Measurements from ENCODE around the gene PINLYP.

The PINLYP gene

DNA sequence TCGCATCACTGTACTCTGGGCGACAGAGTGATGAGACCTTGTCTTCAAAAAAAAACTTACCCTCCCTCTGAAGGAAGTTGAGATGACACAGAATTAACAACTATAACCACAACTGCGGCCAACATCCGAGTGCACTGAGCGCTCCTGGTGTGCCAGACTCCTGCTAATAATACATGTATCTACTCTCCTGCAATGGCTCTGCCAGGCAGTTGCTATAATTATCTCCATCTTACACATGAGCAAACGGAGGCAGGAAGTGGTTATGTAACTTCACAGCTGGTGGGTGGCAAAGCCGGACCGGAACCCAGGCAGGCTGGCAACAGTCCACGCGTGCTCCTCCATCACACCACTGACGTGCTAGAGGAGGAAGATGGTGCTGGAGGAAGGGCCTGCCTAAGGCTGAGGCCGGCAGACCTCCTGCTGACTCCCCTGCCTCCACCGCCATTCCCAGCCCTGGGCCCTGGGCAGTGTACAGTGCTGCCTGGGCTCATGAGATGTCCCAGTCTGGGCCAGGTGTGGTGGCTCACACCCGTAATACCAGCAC, 12.8 kb upstream of the PINLYP start:
- Histone ChIP-seq H3K36me3 (ENCODE audit: control insufficient read depth, insufficient read depth, low read length) (no peaks in the 10 kb centered on the region), H3K4me3 (ENCODE audit: insufficient read depth, low read depth, low read length, poor library complexity, severe bottlenecking) (no peak overlapping the region), H3K27ac (ENCODE audit: insufficient read depth, low read length, poor library complexity, severe bottlenecking) (peak overlapping the region; percentile 71), H3K4me1 (ENCODE audit: control insufficient read depth, insufficient read depth, low read length, poor library complexity, severe bottlenecking) (peaks cover 28% of the 10 kb centered on the region), H3K9me3 (ENCODE audit: control insufficient read depth, low read length) (no peaks in the 10 kb centered on the region), H3K27me3 (replicated peaks; ENCODE audit: control insufficient read depth, insufficient read depth, low read length, poor library complexity, severe bottlenecking) (no peaks in the 10 kb centered on the region)
- peak; percentile 67 to 72 (median 71) for DNase-seq

DNA sequence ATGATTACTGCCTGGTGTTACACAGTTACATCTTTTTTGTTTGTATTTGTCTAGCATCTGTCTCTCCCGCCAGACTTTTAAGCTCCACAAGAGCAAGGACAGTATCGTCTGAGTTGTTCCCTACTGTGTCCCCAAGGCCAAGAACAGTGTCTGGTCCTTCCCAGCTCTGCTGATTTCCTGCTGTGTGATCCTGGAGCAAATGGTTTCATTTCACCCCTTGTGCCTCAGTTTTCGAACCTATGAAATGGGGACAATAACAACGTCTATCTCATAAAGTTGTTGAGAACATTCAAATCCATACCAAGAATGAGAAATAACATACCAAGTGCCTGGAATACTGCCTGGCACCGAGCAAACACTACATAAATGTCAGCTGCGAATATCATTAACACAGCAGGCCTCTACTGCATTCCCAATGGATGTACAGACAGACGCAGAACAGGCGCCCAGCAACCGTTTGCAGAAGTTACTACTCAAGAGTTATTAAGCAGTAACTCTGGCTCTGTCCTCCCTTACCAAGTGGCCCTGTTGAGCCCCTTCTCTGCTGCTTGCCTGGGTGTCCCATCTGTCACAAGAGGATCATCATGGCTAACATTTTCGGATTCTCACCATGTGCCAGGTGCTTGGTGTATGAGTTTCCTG, 11.7 kb upstream of the PINLYP start:
- Histone ChIP-seq H3K9me3 (ENCODE audit: control insufficient read depth, low read length) (no peaks in the 10 kb centered on the region), H3K27me3 (replicated peaks; ENCODE audit: control insufficient read depth, insufficient read depth, low read length, poor library complexity, severe bottlenecking) (no peaks in the 10 kb centered on the region), H3K4me3 (ENCODE audit: insufficient read depth, low read depth, low read length, poor library complexity, severe bottlenecking) (no peak overlapping the region), H3K36me3 (ENCODE audit: control insufficient read depth, insufficient read depth, low read length) (no peaks in the 10 kb centered on the region), H3K4me1 (ENCODE audit: control insufficient read depth, insufficient read depth, low read length, poor library complexity, severe bottlenecking) (peaks cover 28% of the 10 kb centered on the region), H3K27ac (ENCODE audit: insufficient read depth, low read length, poor library complexity, severe bottlenecking) (peak overlapping the region; percentile 71)
- DNase-seq = no peak

DNA sequence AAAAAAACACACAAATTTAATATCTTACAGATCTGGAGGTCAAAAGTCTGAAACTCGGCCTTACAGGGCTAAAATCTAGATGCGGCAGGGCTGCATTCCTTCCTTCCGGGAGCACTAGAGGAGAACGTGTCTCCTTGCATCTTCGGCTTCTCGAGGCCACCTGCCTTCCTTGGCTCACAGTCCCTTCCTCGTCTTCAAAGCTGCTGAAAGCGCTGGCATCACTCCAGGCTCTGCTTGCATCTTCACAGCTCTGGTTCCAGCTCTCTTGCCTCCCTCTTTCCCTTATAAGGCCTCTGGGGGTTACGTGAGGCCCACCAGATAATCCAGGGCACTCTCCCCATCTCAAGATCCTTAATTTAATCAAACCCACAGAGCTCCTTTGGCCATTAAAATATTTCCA, 10.8 kb upstream of the PINLYP start:
- DNase-seq = no peak
- no peaks in the 10 kb centered on the region for H3K36me3 ChIP-seq (ENCODE audit: control insufficient read depth, insufficient read depth, low read length)
- H3K27ac ChIP-seq (ENCODE audit: insufficient read depth, low read length, poor library complexity, severe bottlenecking) = no peak overlapping the region
- no peaks in the 10 kb centered on the region for H3K27me3 ChIP-seq (replicated peaks; ENCODE audit: control insufficient read depth, insufficient read depth, low read length, poor library complexity, severe bottlenecking)
- H3K9me3 ChIP-seq (ENCODE audit: control insufficient read depth, low read length) = no peaks in the 10 kb centered on the region
- peaks cover 28% of the 10 kb centered on the region for H3K4me1 ChIP-seq (ENCODE audit: control insufficient read depth, insufficient read depth, low read length, poor library complexity, severe bottlenecking)
- no peak overlapping the region for H3K4me3 ChIP-seq (ENCODE audit: insufficient read depth, low read depth, low read length, poor library complexity, severe bottlenecking)

DNA sequence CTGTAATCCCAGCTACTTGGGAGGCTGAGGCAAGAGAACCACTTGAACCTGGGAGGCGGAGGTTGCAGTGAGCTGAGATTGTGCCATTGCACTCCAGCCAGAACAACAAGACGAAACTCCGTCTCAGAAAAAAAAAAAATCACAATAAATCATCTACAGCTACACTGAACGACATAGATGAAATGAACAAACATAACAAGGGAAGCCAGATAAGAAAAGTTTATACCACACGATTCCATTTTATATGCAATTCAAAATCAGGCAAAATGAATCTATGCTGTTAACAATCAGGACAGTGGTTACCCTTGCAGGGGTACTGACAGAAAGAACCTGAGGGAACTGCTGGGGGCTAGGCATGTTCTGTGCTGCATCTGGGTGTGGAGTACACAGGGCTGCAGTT, 5.9 kb upstream of the PINLYP start:
- no peak for DNase-seq
- H3K27ac ChIP-seq (ENCODE audit: insufficient read depth, low read length, poor library complexity, severe bottlenecking) = no peak overlapping the region
- no peak overlapping the region for H3K4me3 ChIP-seq (ENCODE audit: insufficient read depth, low read depth, low read length, poor library complexity, severe bottlenecking)
- peaks cover 4% of the 10 kb centered on the region for H3K4me1 ChIP-seq (ENCODE audit: control insufficient read depth, insufficient read depth, low read length, poor library complexity, severe bottlenecking)
- no peaks in the 10 kb centered on the region for H3K27me3 ChIP-seq (replicated peaks; ENCODE audit: control insufficient read depth, insufficient read depth, low read length, poor library complexity, severe bottlenecking)
- H3K36me3 ChIP-seq (ENCODE audit: control insufficient read depth, insufficient read depth, low read length) = no peaks in the 10 kb centered on the region
- H3K9me3 ChIP-seq (ENCODE audit: control insufficient read depth, low read length) = no peaks in the 10 kb centered on the region

DNA sequence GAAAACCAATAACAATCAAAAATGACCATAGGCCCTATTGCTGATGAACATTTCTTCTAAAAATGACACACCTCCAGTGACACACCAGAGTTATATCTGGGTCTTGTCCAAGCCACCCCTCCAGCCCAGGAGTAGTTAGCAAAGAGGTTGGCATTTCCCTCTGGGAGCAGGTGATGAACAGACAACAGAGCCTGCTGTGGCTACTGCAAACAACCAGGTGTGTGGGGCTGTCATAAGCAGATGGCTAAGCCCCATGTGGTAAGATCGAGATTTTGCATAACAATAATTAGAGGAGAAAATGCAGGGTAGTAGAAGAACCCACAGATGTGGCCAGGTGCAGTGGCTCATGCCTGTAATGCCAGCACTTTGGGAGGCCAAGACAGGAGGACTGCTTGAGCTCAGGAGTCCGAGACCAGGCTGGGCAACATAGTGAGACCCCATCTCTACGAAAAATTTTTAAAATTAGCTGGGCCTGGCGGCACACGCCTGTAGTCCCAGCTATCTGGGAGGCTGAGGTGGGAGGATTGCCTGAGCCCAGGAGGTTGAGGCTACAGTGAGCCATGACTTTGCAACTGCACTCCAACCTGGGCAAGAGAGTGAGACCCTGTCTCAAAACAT, 5.3 kb upstream of the PINLYP start:
- DNase-seq = no peak

DNA sequence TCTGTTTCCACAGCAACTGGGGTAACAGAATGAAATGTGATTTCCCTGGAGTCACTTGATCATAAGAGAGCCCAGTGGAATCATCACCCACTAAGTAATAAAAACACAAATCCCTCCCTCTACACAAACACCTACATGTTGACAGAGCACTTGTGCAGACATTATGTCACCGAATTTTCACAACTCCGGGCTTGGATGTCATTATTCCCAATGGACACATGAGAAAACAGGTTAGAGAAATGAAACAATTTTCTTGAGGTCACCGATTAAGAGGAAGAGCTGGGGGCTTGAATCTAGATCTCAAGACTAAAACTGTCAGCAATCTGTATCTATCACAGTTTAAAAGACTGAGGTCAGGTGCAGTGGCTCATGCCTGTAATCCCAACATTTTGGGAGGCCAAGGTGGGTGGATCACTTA, 3.4 kb upstream of the PINLYP start:
- Histone ChIP-seq H3K27ac (ENCODE audit: insufficient read depth, low read length, poor library complexity, severe bottlenecking) (no peak overlapping the region), H3K27me3 (replicated peaks; ENCODE audit: control insufficient read depth, insufficient read depth, low read length, poor library complexity, severe bottlenecking) (no peaks in the 10 kb centered on the region), H3K36me3 (ENCODE audit: control insufficient read depth, insufficient read depth, low read length) (no peaks in the 10 kb centered on the region), H3K9me3 (ENCODE audit: control insufficient read depth, low read length) (no peaks in the 10 kb centered on the region), H3K4me3 (ENCODE audit: insufficient read depth, low read depth, low read length, poor library complexity, severe bottlenecking) (no peak overlapping the region), H3K4me1 (ENCODE audit: control insufficient read depth, insufficient read depth, low read length, poor library complexity, severe bottlenecking) (peaks cover 16% of the 10 kb centered on the region)
- DNase-seq = no peak

More for the DNA sequence above, 5.3 kb upstream of the PINLYP start:
- Histone ChIP-seq H3K27me3 (replicated peaks; ENCODE audit: control insufficient read depth, insufficient read depth, low read length, poor library complexity, severe bottlenecking) (no peaks in the 10 kb centered on the region), H3K9me3 (ENCODE audit: control insufficient read depth, low read length) (no peaks in the 10 kb centered on the region), H3K36me3 (ENCODE audit: control insufficient read depth, insufficient read depth, low read length) (no peaks in the 10 kb centered on the region), H3K4me1 (ENCODE audit: control insufficient read depth, insufficient read depth, low read length, poor library complexity, severe bottlenecking) (peaks cover 9% of the 10 kb centered on the region), H3K4me3 (ENCODE audit: insufficient read depth, low read depth, low read length, poor library complexity, severe bottlenecking) (no peak overlapping the region), H3K27ac (ENCODE audit: insufficient read depth, low read length, poor library complexity, severe bottlenecking) (no peak overlapping the region)

DNA sequence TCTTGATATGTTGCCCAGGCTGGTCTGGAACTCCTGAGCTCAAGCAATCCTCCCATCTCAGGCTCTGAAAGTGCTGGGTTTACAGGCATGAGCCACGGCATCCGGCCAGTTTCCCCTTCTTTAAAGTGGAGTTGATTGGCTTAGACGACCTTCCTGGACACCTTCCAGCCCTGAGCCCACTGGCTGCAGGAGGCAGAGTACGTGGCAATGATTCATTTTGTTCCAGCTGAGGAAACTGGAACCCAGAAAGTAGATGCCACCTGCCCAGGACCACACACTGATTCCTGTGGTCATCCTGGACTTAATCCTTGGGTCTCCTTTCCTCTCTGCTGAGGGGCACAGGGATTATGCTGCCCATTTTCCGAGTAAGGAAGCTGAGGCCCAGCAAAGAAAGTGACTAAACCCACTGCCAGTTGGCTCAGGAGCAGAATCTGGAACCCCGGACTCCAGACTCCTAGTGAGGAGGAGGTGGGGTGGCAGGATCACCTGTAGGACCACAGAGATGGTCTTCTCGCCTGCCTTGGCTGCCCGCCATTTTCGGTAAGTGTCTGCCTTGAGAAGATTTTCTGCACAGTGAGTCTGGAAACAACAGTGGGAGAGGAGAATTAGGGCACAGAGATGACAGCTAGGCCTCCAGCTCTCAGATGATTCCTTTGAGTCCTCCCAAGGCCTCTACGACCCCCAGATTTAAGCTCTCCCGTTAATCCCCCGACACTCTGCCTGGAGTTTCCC, 1.0 kb upstream of the PINLYP start:
- DNase-seq = no peak
- peak overlapping the region; percentile 96 for H3K27ac ChIP-seq (ENCODE audit: insufficient read depth, low read length, poor library complexity, severe bottlenecking)
- H3K4me1 ChIP-seq (ENCODE audit: control insufficient read depth, insufficient read depth, low read length, poor library complexity, severe bottlenecking) = peaks cover 16% of the 10 kb centered on the region
- H3K9me3 ChIP-seq (ENCODE audit: control insufficient read depth, low read length) = no peaks in the 10 kb centered on the region
- H3K27me3 ChIP-seq (replicated peaks; ENCODE audit: control insufficient read depth, insufficient read depth, low read length, poor library complexity, severe bottlenecking) = no peaks in the 10 kb centered on the region
- peak overlapping the region; percentile 92 for H3K4me3 ChIP-seq (ENCODE audit: insufficient read depth, low read depth, low read length, poor library complexity, severe bottlenecking)
- no peaks in the 10 kb centered on the region for H3K36me3 ChIP-seq (ENCODE audit: control insufficient read depth, insufficient read depth, low read length)

DNA sequence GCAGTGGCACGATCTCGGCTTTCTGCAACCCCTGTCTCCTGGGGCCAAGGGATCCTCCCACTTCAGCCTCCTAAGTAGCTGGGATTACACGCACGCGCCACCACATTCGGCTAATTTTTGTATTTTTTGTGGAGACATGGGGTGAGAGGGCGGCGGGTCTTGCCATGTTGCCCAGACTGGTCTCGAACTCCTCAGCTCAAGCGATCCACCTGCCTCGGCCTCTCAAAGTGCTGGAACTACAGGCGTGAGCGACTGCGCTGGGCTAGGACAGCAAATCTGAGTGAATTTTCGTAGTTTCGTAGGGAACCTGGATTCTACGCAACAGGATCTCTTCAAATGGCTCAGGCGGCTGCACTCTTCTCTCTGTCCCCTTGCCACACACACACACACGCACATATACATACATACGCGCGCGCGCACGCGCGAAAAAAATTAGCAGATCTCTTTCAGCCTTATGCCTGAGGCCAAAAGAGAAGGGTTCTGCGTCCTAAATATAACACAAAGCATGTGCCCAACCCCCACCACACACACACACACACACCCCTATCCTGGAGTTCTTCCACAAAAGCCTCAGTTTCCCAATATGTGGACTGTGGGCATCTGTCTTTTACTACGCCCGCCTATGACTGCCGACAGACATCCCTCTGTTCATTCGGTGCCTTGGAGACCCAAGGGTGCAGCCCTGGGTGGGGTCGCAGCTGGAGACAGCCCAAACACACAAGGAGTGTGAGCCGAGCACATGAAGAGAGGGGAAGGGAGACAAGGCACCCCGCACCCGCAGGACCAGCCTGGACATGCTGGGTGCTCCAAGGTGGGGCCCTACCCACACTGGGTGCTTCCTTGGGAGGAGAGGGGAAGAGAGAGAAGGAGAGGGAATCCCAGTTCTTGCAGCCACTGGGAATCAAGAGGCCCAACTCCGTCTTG, 616 bp downstream of the PINLYP start:
- Histone ChIP-seq H3K36me3 (ENCODE audit: control insufficient read depth, insufficient read depth, low read length) (no peaks in the 10 kb centered on the region), H3K9me3 (ENCODE audit: control insufficient read depth, low read length) (no peaks in the 10 kb centered on the region), H3K27me3 (replicated peaks; ENCODE audit: control insufficient read depth, insufficient read depth, low read length, poor library complexity, severe bottlenecking) (no peaks in the 10 kb centered on the region), H3K4me1 (ENCODE audit: control insufficient read depth, insufficient read depth, low read length, poor library complexity, severe bottlenecking) (peaks cover 16% of the 10 kb centered on the region), H3K4me3 (ENCODE audit: insufficient read depth, low read depth, low read length, poor library complexity, severe bottlenecking) (peak overlapping the region; percentile 36), H3K27ac (ENCODE audit: insufficient read depth, low read length, poor library complexity, severe bottlenecking) (peak overlapping the region; percentile 39)
- DNase-seq = no peak

DNA sequence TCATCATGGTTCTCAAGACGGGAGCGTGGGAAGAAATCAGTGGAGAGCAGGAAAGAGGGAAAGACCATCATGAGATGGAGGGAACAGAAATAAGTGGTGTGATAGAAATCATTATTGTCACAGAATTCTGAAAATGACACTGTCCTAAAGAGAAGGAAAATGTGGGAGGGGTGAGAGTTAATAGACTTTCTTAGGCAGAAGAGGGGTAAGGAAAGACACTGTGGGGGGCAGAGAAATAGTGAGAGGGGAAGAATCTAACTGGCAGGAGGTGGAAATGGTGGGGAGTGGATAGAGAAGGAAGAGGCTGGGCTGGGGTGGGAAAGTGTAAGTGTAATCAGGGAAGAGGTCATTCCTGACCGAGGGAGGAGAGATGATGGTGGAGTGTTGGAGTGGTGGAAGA, 3.2 kb downstream of the PINLYP start:
- DNase-seq = no peak
- H3K36me3 ChIP-seq (ENCODE audit: control insufficient read depth, insufficient read depth, low read length) = no peaks in the 10 kb centered on the region
- H3K27ac ChIP-seq (ENCODE audit: insufficient read depth, low read length, poor library complexity, severe bottlenecking) = no peak overlapping the region
- no peaks in the 10 kb centered on the region for H3K9me3 ChIP-seq (ENCODE audit: control insufficient read depth, low read length)
- no peaks in the 10 kb centered on the region for H3K27me3 ChIP-seq (replicated peaks; ENCODE audit: control insufficient read depth, insufficient read depth, low read length, poor library complexity, severe bottlenecking)
- H3K4me3 ChIP-seq (ENCODE audit: insufficient read depth, low read depth, low read length, poor library complexity, severe bottlenecking) = no peak overlapping the region
- peaks cover 16% of the 10 kb centered on the region for H3K4me1 ChIP-seq (ENCODE audit: control insufficient read depth, insufficient read depth, low read length, poor library complexity, severe bottlenecking)

Measured in effector memory CD4-positive, alpha-beta T cell (primary cell).